Erythroblast (primary cell): ENCODE data around the gene USH1C.

ENCODE experiments used
- GATA1 ChIP-seq: IDR thresholded peaks from 2 replicates; pipeline ENCODE4 v1.6.1; 2011; ENCODE audit warnings: low read depth, mild to moderate bottlenecking, control low read depth, low read length, moderate library complexity
- POLR2A ChIP-seq: IDR thresholded peaks from 2 replicates; pipeline ENCODE4 v1.6.1; 2011; ENCODE audit warnings: mild to moderate bottlenecking, low read length

DNA sequence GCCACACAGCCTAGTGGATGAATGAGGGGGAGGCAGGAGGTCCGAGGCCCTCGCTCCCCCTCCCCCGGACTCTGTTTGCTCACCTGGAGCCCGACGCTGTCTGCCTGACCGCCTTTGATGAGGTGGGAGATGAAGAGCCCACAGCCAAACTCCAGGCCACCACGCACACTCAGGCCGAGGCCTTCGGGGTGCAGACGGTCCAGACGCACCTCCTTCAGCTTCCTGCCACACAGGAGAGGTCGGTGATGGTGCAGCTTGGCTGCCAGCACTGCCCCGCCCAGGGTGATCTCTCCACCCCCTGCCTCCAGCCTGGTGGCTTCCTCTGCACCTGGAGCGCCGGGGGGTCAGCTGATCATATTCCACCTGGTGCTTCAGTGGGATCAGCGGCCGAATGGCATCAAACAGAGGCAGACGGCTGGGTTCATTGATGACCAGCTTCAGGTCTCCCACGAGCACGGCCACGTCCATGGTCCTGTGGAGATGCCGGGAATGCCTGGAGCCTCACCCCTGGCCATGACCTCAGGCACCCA is 13.1 kb downstream of the USH1C start:
- TF ChIP-seq POLR2A (no peak), GATA1 (no peak)
